Measurements from ENCODE around the gene RGPD5. TPM values are rescaled to one million over a fixed set of nuclear protein-coding genes. Genes with fewer than 3 reads are reported as not detected.
"Not testable (repeated sequence)": the region's sequence is repeated elsewhere in the genome, so short reads cannot be mapped to it uniquely, and the experiment has no call there.

RGPD5 gene
- polyA plus RNA-seq, 1 of the 3 experiments (the other 2 are of a cell fraction) = 7.7 TPM

DNA sequence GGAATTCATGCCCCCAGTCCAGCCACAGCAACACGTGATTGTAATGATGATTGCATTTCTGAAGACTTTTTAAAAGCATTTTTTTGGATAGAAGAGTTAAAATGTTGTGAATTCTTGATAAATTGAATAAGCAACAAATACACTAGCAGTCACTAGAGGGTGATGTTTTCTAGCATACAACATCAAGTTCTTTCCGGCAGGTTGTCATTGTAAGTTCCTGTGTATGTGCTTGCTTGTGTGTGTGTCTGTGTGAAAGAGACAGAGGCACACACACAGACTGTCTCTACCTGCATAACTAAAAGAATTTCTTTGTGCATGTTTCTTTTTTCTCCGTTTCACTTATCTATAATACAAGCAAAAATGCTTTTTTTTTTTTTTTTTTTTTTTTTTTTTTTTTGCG is 95.8 kb downstream of the RGPD5 start:
- no CpG with 5 or more reads among the region's 4 CpGs for WGBS (ENCODE audit: low lambda C conversion rate)
- H4K20me1 ChIP-seq (ENCODE audit: insufficient read depth); H3K4me1 ChIP-seq (ENCODE audit: control insufficient read depth in 1 of 2, insufficient read depth in 2 of 2, low read depth in 1 of 2, low read length in 1 of 2); CTCF ChIA-PET; H3K4me3 ChIP-seq (ENCODE audit: low read depth in 2 of 2, low read length in 1 of 2); H3K9me2 ChIP-seq; H3K4me2 ChIP-seq; POLR2A ChIA-PET; H3K36me3 ChIP-seq (replicated peaks in 1 of 2; ENCODE audit: control insufficient read depth in 1 of 2, insufficient read depth in 2 of 2, low read length in 1 of 2); DNase-seq; H3K27me3 ChIP-seq (ENCODE audit: insufficient read depth); H3K9me3 ChIP-seq; H3K9ac ChIP-seq; H3F3A ChIP-seq (replicated peaks; ENCODE audit: insufficient read depth); H3K27ac ChIP-seq (ENCODE audit: low read depth in 2 of 2, low read length in 1 of 2); H3K79me2 ChIP-seq (ENCODE audit: insufficient read depth); H2AFZ ChIP-seq (ENCODE audit: low read depth): not testable (repeated sequence)

DNA sequence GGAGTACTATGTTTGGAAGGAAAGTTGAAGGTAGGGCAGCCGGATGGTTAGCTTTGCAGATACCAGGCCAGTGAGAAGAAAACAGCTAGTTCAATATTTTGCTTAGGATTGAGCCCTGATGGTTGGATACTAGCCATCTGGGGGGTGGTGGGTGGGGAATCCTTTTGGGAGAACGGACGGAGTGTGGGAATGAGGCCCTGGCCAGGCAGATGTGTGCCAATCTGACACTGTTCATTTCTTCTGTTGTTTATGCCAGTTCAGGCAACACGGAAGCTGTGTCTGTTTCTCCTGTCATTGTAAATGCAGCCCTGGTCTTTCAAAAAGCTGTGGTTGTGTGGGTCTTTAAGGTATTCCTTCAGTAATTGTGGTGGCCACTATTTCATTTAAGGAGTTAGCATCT is 96.9 kb downstream of the RGPD5 start:
- H3K27me3 ChIP-seq (ENCODE audit: insufficient read depth); H3K9me2 ChIP-seq; H3K9ac ChIP-seq; H3K79me2 ChIP-seq (ENCODE audit: insufficient read depth); H3F3A ChIP-seq (replicated peaks; ENCODE audit: insufficient read depth); H3K27ac ChIP-seq (ENCODE audit: low read depth in 2 of 2, low read length in 1 of 2); H3K36me3 ChIP-seq (replicated peaks in 1 of 2; ENCODE audit: control insufficient read depth in 1 of 2, insufficient read depth in 2 of 2, low read length in 1 of 2); POLR2A ChIA-PET; H3K4me1 ChIP-seq (ENCODE audit: control insufficient read depth in 1 of 2, insufficient read depth in 2 of 2, low read depth in 1 of 2, low read length in 1 of 2); CTCF ChIA-PET; H4K20me1 ChIP-seq (ENCODE audit: insufficient read depth); DNase-seq; H3K4me2 ChIP-seq; H3K9me3 ChIP-seq; H3K4me3 ChIP-seq (ENCODE audit: low read depth in 2 of 2, low read length in 1 of 2); H2AFZ ChIP-seq (ENCODE audit: low read depth): not testable (repeated sequence)
- no CpG with 5 or more reads among the region's 4 CpGs for WGBS (ENCODE audit: low lambda C conversion rate)

DNA sequence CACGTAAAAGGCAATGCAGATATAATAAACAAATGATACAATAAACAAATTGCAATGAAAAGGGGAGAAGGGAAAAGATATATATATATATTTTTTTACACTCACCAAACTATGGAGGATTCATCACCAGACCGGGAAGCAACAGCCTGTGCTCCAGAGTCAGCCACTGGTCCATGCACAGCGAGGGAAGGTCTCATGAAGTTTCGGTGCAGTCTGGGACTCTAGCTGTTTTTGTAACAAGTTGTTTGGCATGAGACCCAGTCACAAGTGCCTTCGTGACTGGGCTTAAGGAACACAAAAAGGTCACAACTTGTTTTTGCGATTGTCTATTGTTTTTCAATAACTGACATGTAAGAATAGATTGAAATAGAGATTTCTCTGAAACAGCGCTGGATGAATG is 99.6 kb downstream of the RGPD5 start:
- H3K79me2 ChIP-seq (ENCODE audit: insufficient read depth); H3K27ac ChIP-seq (ENCODE audit: low read depth in 2 of 2, low read length in 1 of 2); CTCF ChIA-PET; POLR2A ChIA-PET; H3K9me3 ChIP-seq; H3K4me1 ChIP-seq (ENCODE audit: control insufficient read depth in 1 of 2, insufficient read depth in 2 of 2, low read depth in 1 of 2, low read length in 1 of 2); H3K27me3 ChIP-seq (ENCODE audit: insufficient read depth); H3K4me3 ChIP-seq (ENCODE audit: low read depth in 2 of 2, low read length in 1 of 2); H3F3A ChIP-seq (replicated peaks; ENCODE audit: insufficient read depth); H3K9me2 ChIP-seq; H3K4me2 ChIP-seq; DNase-seq; H3K9ac ChIP-seq; H2AFZ ChIP-seq (ENCODE audit: low read depth); H3K36me3 ChIP-seq (replicated peaks in 1 of 2; ENCODE audit: control insufficient read depth in 1 of 2, insufficient read depth in 2 of 2, low read length in 1 of 2); H4K20me1 ChIP-seq (ENCODE audit: insufficient read depth): not testable (repeated sequence)
- no CpG with 5 or more reads among the region's 7 CpGs for WGBS (ENCODE audit: low lambda C conversion rate)

DNA sequence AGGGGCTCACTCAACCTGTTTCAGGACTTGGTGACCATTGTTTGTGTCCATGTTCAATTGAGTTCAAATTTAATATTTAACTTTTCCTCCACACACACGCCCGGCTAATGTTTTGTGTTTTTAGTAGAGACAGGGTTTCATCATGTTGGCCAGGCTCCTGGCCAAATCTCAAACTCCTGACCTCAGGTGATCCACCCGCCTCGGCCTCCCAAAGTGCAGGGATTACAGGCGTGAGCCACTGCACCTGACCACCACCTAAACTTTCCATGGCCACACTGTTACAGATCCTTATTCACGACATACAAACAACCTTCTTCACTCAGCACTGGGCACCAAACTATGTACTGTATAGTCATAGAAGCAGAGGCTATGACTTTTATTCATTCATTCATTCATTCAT is 100.0 kb downstream of the RGPD5 start:
- H3K36me3 ChIP-seq (replicated peaks in 1 of 2; ENCODE audit: control insufficient read depth in 1 of 2, insufficient read depth in 2 of 2, low read length in 1 of 2); H3F3A ChIP-seq (replicated peaks; ENCODE audit: insufficient read depth); CTCF ChIA-PET; H3K9me2 ChIP-seq; H3K4me3 ChIP-seq (ENCODE audit: low read depth in 2 of 2, low read length in 1 of 2); H3K79me2 ChIP-seq (ENCODE audit: insufficient read depth); H3K4me1 ChIP-seq (ENCODE audit: control insufficient read depth in 1 of 2, insufficient read depth in 2 of 2, low read depth in 1 of 2, low read length in 1 of 2); H3K4me2 ChIP-seq; H2AFZ ChIP-seq (ENCODE audit: low read depth); H3K9ac ChIP-seq; H3K27ac ChIP-seq (ENCODE audit: low read depth in 2 of 2, low read length in 1 of 2); DNase-seq; POLR2A ChIA-PET; H3K27me3 ChIP-seq (ENCODE audit: insufficient read depth); H3K9me3 ChIP-seq; H4K20me1 ChIP-seq (ENCODE audit: insufficient read depth): not testable (repeated sequence)
- WGBS (ENCODE audit: low lambda C conversion rate) = no CpG with 5 or more reads among the region's 6 CpGs

DNA sequence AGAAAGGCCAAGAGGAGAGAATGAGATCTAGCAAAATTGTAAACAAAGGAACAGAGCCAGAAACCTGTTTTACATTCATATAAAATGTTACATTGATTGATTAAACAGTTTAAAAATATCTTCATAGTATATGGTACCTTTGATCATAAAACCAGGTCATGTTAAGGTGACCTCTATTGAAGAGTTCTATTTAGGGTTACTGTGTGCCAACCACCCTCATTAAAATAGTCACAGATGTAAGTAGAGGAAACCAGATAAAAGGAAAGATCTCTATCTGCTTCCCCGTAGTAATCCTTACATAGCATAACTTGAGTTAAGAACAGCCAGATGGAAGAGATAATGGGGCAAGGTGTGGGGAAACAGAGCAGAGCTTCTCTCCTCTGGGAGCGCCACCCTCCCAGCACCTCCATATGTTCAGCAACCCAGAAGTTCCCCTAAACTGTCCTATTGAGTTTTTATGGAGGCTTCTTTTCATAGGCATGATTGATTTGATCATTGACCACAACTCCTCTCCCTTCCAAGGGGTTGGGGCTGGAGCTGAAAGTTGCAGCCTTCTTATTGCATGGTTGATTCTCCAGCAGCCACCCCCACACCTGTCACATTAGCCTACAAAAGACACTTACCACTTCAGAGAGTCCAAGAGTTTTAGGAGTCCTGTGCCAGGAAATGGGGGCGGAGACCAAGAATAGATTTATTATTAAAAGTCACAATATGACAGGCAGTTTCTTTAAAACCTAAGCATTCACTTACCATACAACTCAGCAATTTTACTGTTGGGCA is 101.2 kb downstream of the RGPD5 start:
- H3K9ac ChIP-seq; H3K27me3 ChIP-seq (ENCODE audit: insufficient read depth); CTCF ChIA-PET; H3K9me2 ChIP-seq; H3K27ac ChIP-seq (ENCODE audit: low read depth in 2 of 2, low read length in 1 of 2); H3F3A ChIP-seq (replicated peaks; ENCODE audit: insufficient read depth); H3K36me3 ChIP-seq (replicated peaks in 1 of 2; ENCODE audit: control insufficient read depth in 1 of 2, insufficient read depth in 2 of 2, low read length in 1 of 2); H3K4me3 ChIP-seq (ENCODE audit: low read depth in 2 of 2, low read length in 1 of 2); H3K79me2 ChIP-seq (ENCODE audit: insufficient read depth); H4K20me1 ChIP-seq (ENCODE audit: insufficient read depth); POLR2A ChIA-PET; H2AFZ ChIP-seq (ENCODE audit: low read depth); H3K9me3 ChIP-seq; DNase-seq; H3K4me1 ChIP-seq (ENCODE audit: control insufficient read depth in 1 of 2, insufficient read depth in 2 of 2, low read depth in 1 of 2, low read length in 1 of 2); H3K4me2 ChIP-seq: not testable (repeated sequence)
- WGBS (ENCODE audit: low lambda C conversion rate) = no CpG with 5 or more reads among the region's 3 CpGs

DNA sequence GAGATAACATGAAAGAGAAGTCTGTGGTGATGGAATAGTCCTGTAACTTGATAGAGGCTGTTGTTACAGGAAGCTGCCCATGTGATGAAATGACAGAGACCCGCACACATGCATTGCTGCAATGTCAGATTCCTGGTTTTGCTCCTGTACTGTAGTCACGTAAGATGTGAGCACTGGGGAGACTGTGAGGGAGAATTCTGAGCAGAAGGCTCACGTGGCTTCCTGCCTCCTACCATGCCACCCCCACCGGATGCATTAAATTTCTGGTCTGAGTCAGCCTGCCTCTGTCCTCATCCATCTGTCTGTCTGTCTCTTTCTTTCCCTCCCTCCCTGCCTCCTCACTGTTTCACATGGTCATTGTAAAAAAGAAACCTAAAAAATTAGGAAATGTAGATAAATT is 102.1 kb downstream of the RGPD5 start:
- H2AFZ ChIP-seq (ENCODE audit: low read depth); H3K27me3 ChIP-seq (ENCODE audit: insufficient read depth); H4K20me1 ChIP-seq (ENCODE audit: insufficient read depth); H3K9ac ChIP-seq; DNase-seq; H3K9me3 ChIP-seq; CTCF ChIA-PET; H3K9me2 ChIP-seq; H3K27ac ChIP-seq (ENCODE audit: low read depth in 2 of 2, low read length in 1 of 2); H3K4me3 ChIP-seq (ENCODE audit: low read depth in 2 of 2, low read length in 1 of 2); H3K4me1 ChIP-seq (ENCODE audit: control insufficient read depth in 1 of 2, insufficient read depth in 2 of 2, low read depth in 1 of 2, low read length in 1 of 2); H3K36me3 ChIP-seq (replicated peaks in 1 of 2; ENCODE audit: control insufficient read depth in 1 of 2, insufficient read depth in 2 of 2, low read length in 1 of 2); H3F3A ChIP-seq (replicated peaks; ENCODE audit: insufficient read depth); H3K4me2 ChIP-seq; POLR2A ChIA-PET; H3K79me2 ChIP-seq (ENCODE audit: insufficient read depth): not testable (repeated sequence)
- no CpG with 5 or more reads among the region's 4 CpGs for WGBS (ENCODE audit: low lambda C conversion rate)

Measured in SK-N-SH (cell line).